Sigmoid colon (tissue), 7 donors: ENCODE measurements around the gene RGS14. TPM values are rescaled to one million over a fixed set of nuclear protein-coding genes. Genes with fewer than 3 reads are reported as not detected.
A peak's percentile ranks its signal among the peaks of the same experiment; 100 is the strongest.

ENCODE experiments used
- DNase-seq: peaks from one replicate; pipeline ENCODE4 v3.0.0-alpha.2; 2019
- H3K27ac ChIP-seq, 4 donors: fragments of 200-600 bp; sonication (generic); one replicate each; pipeline ENCODE4 v1.5.1; 2016 to 2019; ENCODE audit warnings: mild to moderate bottlenecking in 1 of 4
- H3K27me3 ChIP-seq, 3 donors: fragments of 200-600 bp; sonication (generic); one replicate each; pipeline ENCODE4 v1.5.1; 2019; ENCODE audit warnings: mild to moderate bottlenecking in 1 of 3
- H3K36me3 ChIP-seq, 4 donors: fragments of 200-600 bp; sonication (generic); one replicate each; pipeline ENCODE4 v1.5.1; 2016 to 2019
- H3K4me1 ChIP-seq, 4 donors: fragments of 200-600 bp; sonication (generic); one replicate each; pipeline ENCODE4 v1.5.1; 2017 to 2019
- H3K4me3 ChIP-seq, 4 donors: fragments of 200-600 bp; sonication (generic); one replicate each; pipeline ENCODE4 v1.5.1; 2017 to 2019; ENCODE audit warnings: mild to moderate bottlenecking in 2 of 4, moderate library complexity in 1 of 4
- H3K9me3 ChIP-seq, 4 donors: fragments of 200-600 bp in 3 of 4; sonication (generic) in 3 of 4; one replicate each; pipeline versions ENCODE4 v1.5.1 to v1.6.1; 2013 to 2019
- CTCF ChIP-seq, 4 experiments: fragments of 450-650 bp in 3 of 4; fragments of 200-600 bp in 1 of 4; IDR thresholded peaks; one replicate each; pipeline ENCODE4 v1.5.1; 2016 to 2019; ENCODE audit warnings: antibody characterized with exemption in 4 of 4, mild to moderate bottlenecking in 3 of 4, moderate library complexity in 2 of 4
- EP300 ChIP-seq, 4 donors: sonication (generic); formaldehyde crosslinking; IDR thresholded peaks; one replicate each; pipeline ENCODE4 v1.6.1; 2017; ENCODE audit warnings: antibody characterized with exemption in 4 of 4
- POLR2A ChIP-seq, 2 donors: fragments of 450-650 bp; IDR thresholded peaks; one replicate each; pipeline ENCODE4 v1.6.1; 2016; ENCODE audit warnings: antibody characterized with exemption in 2 of 2, mild to moderate bottlenecking in 2 of 2, moderate library complexity in 2 of 2
- POLR2AphosphoS5 ChIP-seq, 4 donors: sonication (generic); formaldehyde crosslinking; IDR thresholded peaks; one replicate each; pipeline ENCODE4 v1.6.1; 2017; ENCODE audit warnings: antibody characterized with exemption in 4 of 4
- WGBS, 2 donors: extraction: QIAGEN DNeasy Blood & Tissue Kit; methylation state at CpG; one replicate each; pipeline ENCODE4 v1.1.7; 2013; 5-methylcytosine and 5-hydroxymethylcytosine counted together
- intact Hi-C: fragments of 100-400 bp; cut with DNase I; formaldehyde crosslinking; loops from one replicate; pipeline ENCODE4 v1.15.1; 2023
- polyA plus RNA-seq, 3 donors: library from polyadenylated mRNA; stranded (reverse); fragments of 200-250 nt; gene quantifications; one replicate each; pipeline ENCODE4 v1.2.3, GENCODE V29; 2013
- total RNA-seq, 4 donors: library from RNA; depleted of rRNA; stranded (reverse); fragments of >200 nt; gene quantifications; one replicate each; pipeline ENCODE4 v1.1.0, GENCODE V29; 2016
- donor health status: healthy with polysubstance abuse.
- donor health status: Bipolar disorder and iron deficiency.
- donor health status: healthy.

Gene RGS14
- total and polyA plus RNA-seq, 7 donors: 9.6 to 26.6 (median 16.2) TPM

- H3K9me3 ChIP-seq: no peaks in the 10 kb centered on the region
- WGBS, 2 donors: 3 to 7% methylated on average over 59 of the region's 59 CpGs
- H3K27ac ChIP-seq: peak overlapping the region in 3 of 4 donors; percentile 10 to 54 (median 11)
- intact Hi-C loops: no loop called here
- no peak for TF ChIP-seq CTCF (IDR thresholded peaks at IDR 0.05)
- TF ChIP-seq POLR2AphosphoS5 (IDR thresholded peaks at IDR 0.05): no peak
- TF ChIP-seq POLR2A (IDR thresholded peaks at IDR 0.05): no peak
- TF ChIP-seq EP300 (IDR thresholded peaks at IDR 0.05): no peak
- peak; percentile 69 for DNase-seq
- peaks cover 0 to 12% (median 0%) of the 10 kb centered on the region in 3 donors for H3K27me3 ChIP-seq
- peak overlapping the region; percentile 19 to 52 (median 45) for H3K4me3 ChIP-seq
- H3K4me1 ChIP-seq: peaks cover 0 to 44% (median 35%) of the 10 kb centered on the region in 4 donors
- no peaks in the 10 kb centered on the region for H3K36me3 ChIP-seq
These were observed 5.1 kb downstream of the RGS14 start for GRCh38 chr5:177362610-177363507.

- no peak for DNase-seq
- Histone ChIP-seq H3K27me3 (peaks cover 0 to 6% (median 0%) of the 10 kb centered on the region in 3 donors), H3K36me3 (no peaks in the 10 kb centered on the region), H3K4me3 (peak overlapping the region; percentile 19 to 52 (median 45)), H3K27ac (peak overlapping the region in 1 of 4 donors; percentile 54), H3K4me1 (peaks cover 0 to 47% (median 38%) of the 10 kb centered on the region in 4 donors), H3K9me3 (no peaks in the 10 kb centered on the region)
- TF ChIP-seq CTCF (IDR thresholded peaks at IDR 0.05): no peak
- no peak for TF ChIP-seq POLR2AphosphoS5 (IDR thresholded peaks at IDR 0.05)
- no peak for TF ChIP-seq POLR2A (IDR thresholded peaks at IDR 0.05)
- no peak for TF ChIP-seq EP300 (IDR thresholded peaks at IDR 0.05)
- WGBS, 2 donors: 24 to 58% methylated on average over 10 of the region's 10 CpGs
- intact Hi-C loops: no loop called here
These were observed 5.8 kb downstream of the RGS14 start for GRCh38 chr5:177363565-177363964.

GRCh38 chr5:177364159-177364962, 6.6 kb downstream of the RGS14 start:
- TF ChIP-seq EP300 (IDR thresholded peaks at IDR 0.05) (no peak), POLR2A (IDR thresholded peaks at IDR 0.05) (no peak), POLR2AphosphoS5 (IDR thresholded peaks at IDR 0.05) (no peak), CTCF (IDR thresholded peaks at IDR 0.05) (no peak)
- Histone ChIP-seq H3K9me3 (no peaks in the 10 kb centered on the region), H3K27me3 (no peaks in the 10 kb centered on the region), H3K4me1 (peaks cover 0 to 48% (median 38%) of the 10 kb centered on the region in 4 donors), H3K27ac (no peak overlapping the region), H3K4me3 (no peak overlapping the region), H3K36me3 (no peaks in the 10 kb centered on the region)
- no peak for DNase-seq
- intact Hi-C loops: no loop called here
- WGBS, 2 donors: 60 to 74% methylated on average over 11 of the region's 11 CpGs

- Histone ChIP-seq H3K9me3 (no peaks in the 10 kb centered on the region), H3K36me3 (no peaks in the 10 kb centered on the region), H3K4me1 (peaks cover 0 to 62% (median 40%) of the 10 kb centered on the region in 4 donors), H3K4me3 (peak overlapping the region in 2 of 4 donors; percentile 48 to 51), H3K27me3 (no peaks in the 10 kb centered on the region), H3K27ac (peak overlapping the region; percentile 87 to 93 (median 90))
- DNase-seq: peak; percentile 63
- intact Hi-C loops: loop anchor here (2.0 to 5.0 kb wide), 2 partner anchors 15 to 54 kb away; partner anchors contain the start of genes LMAN2 and MXD3
- WGBS, 2 donors: 87 to 89% methylated on average over 14 of the region's 14 CpGs
- TF ChIP-seq EP300 (IDR thresholded peaks at IDR 0.05): no peak
- no peak for TF ChIP-seq POLR2AphosphoS5 (IDR thresholded peaks at IDR 0.05)
- no peak for TF ChIP-seq POLR2A (IDR thresholded peaks at IDR 0.05)
- no peak for TF ChIP-seq CTCF (IDR thresholded peaks at IDR 0.05)
These were observed 8.3 kb downstream of the RGS14 start for GRCh38 chr5:177365845-177366527.
